ENCODE data around the gene LYZL6. TPM values are rescaled to one million over a fixed set of nuclear protein-coding genes. Genes with fewer than 3 reads are reported as not detected.

LYZL6 gene
- total and polyA plus RNA-seq, 10 of the 15 experiments (the other 5 are each of a cell fraction or from before 2014, with no cell fraction given), result not detected

GRCh38 chr17:35963663-35964062, 20.1 kb upstream of the LYZL6 start:
- Histone ChIP-seq H3K4me2 (ENCODE audit: control insufficient read depth, insufficient read depth) (no peak overlapping the region), H3K27ac (ENCODE audit: control insufficient read depth, insufficient read depth) (no peak overlapping the region), H3K79me2 (ENCODE audit: control insufficient read depth, insufficient read depth, low read length) (no peaks in the 10 kb centered on the region), H3K4me3 (no peak overlapping the region), H3K9me3 (replicated peaks; ENCODE audit: control insufficient read depth, insufficient read depth, low read length) (no peaks in the 10 kb centered on the region), H2AFZ (ENCODE audit: control insufficient read depth, low read depth, low read length) (no peak overlapping the region), H3K4me1 (ENCODE audit: control insufficient read depth, insufficient read depth, low read length) (no peaks in the 10 kb centered on the region), H3K27me3 (replicated peaks in 1 of 2; ENCODE audit: control insufficient read depth in 2 of 2, insufficient read depth in 2 of 2, low read length in 1 of 2) (no peaks in the 10 kb centered on the region), H4K20me1 (ENCODE audit: control insufficient read depth, insufficient read depth) (no peaks in the 10 kb centered on the region), H3K9ac (ENCODE audit: control insufficient read depth, insufficient read depth, low read length) (no peak overlapping the region), H3K36me3 (ENCODE audit: control insufficient read depth in 2 of 2, insufficient read depth in 2 of 2, low read length in 1 of 2) (no peaks in the 10 kb centered on the region)
- intact Hi-C loops (cut with micrococcal nuclease; ENCODE audit: unreplicated experiment) (no loop called here), in situ Hi-C loops (cut with MboI) (no loop called here)
- DNase-seq (ENCODE audit: low read depth, low spot score) (no peak), ATAC-seq (no peak), FAIRE-seq (no peak)
- TF ChIP-seq CBFB (IDR thresholded peaks at IDR 0.05; ENCODE audit: low read depth), result no peak
- ChIA-PET SMC1A (ENCODE audit: uncharacterized antibody, unreplicated experiment) (interaction anchor here (0.8 to 1.1 kb wide), 4 partner anchors 110 to 185 kb away, joined by 3 to 6 read pairs (median 4); no protein-coding TSS in a partner anchor), POLR2A (no interaction called here), RAD21 (ENCODE audit: unreplicated experiment) (interaction anchor here (0.8 to 1.1 kb wide), 3 partner anchors 10 to 519 kb away, joined by 3 read pairs; no protein-coding TSS in a partner anchor), CTCF (interaction anchor here (0.8 to 2.3 kb wide), 3 partner anchors 10 to 185 kb away, joined by 3 to 7 read pairs (median 5); no protein-coding TSS in a partner anchor)
- WGBS (ENCODE audit: insufficient coverage, insufficient replicate concordance, low lambda C conversion rate, missing lambda C conversion rate), result 34% methylated on average over 6 of the region's 6 CpGs
- no TSS peak for BruUV-seq (replicated peaks)

- Histone ChIP-seq H3K9ac (ENCODE audit: control insufficient read depth, insufficient read depth, low read length) (no peak overlapping the region), H3K27ac (ENCODE audit: control insufficient read depth, insufficient read depth) (no peak overlapping the region), H3K79me2 (ENCODE audit: control insufficient read depth, insufficient read depth, low read length) (no peaks in the 10 kb centered on the region), H3K4me1 (ENCODE audit: control insufficient read depth, insufficient read depth, low read length) (no peaks in the 10 kb centered on the region), H3K27me3 (replicated peaks in 1 of 2; ENCODE audit: control insufficient read depth in 2 of 2, insufficient read depth in 2 of 2, low read length in 1 of 2) (no peaks in the 10 kb centered on the region; a peak in 1 of 4 replicates), H3K4me2 (ENCODE audit: control insufficient read depth, insufficient read depth) (no peak overlapping the region), H3K4me3 (no peak overlapping the region), H3K36me3 (ENCODE audit: control insufficient read depth in 2 of 2, insufficient read depth in 2 of 2, low read length in 1 of 2) (no peaks in the 10 kb centered on the region), H2AFZ (ENCODE audit: control insufficient read depth, low read depth, low read length) (no peak overlapping the region), H3K9me3 (replicated peaks; ENCODE audit: control insufficient read depth, insufficient read depth, low read length) (no peaks in the 10 kb centered on the region), H4K20me1 (ENCODE audit: control insufficient read depth, insufficient read depth) (no peaks in the 10 kb centered on the region)
- DNase-seq (ENCODE audit: low read depth, low spot score) (no peak), FAIRE-seq (no peak), ATAC-seq (no peak)
- WGBS (ENCODE audit: insufficient coverage, insufficient replicate concordance, low lambda C conversion rate, missing lambda C conversion rate), result 31% methylated on average over 7 of the region's 7 CpGs
- in situ Hi-C loops (cut with MboI), result no loop called here
- intact Hi-C loops (cut with micrococcal nuclease; ENCODE audit: unreplicated experiment), result no loop called here
- no TSS peak for BruUV-seq (replicated peaks)
- RAD21 ChIA-PET (ENCODE audit: unreplicated experiment), result no interaction called here
- SMC1A ChIA-PET (ENCODE audit: uncharacterized antibody, unreplicated experiment), result interaction anchor here (1.0 kb wide), 1 partner anchor 10 kb away, joined by 3 read pairs; the partner anchor contains the start of gene LYZL6
- CTCF ChIA-PET, result no interaction called here
- POLR2A ChIA-PET, result no interaction called here
- TF ChIP-seq NFYB (IDR thresholded peaks at IDR 0.05; ENCODE audit: insufficient read depth, low read depth, low read length), result no peak
- TF ChIP-seq ZBTB33 (IDR thresholded peaks at IDR 0.05), result no peak
- TF ChIP-seq E2F4 (IDR thresholded peaks at IDR 0.05; ENCODE audit: low read depth, low read length), result no peak
- TF ChIP-seq PML (IDR thresholded peaks at IDR 0.05; ENCODE audit: low read length), result no peak
- no peak for TF ChIP-seq BCL11A (IDR thresholded peaks at IDR 0.05; ENCODE audit: low read depth, low read length)
- no peak for TF ChIP-seq ZBTB4 (CRISPR knock-in tag; IDR thresholded peaks at IDR 0.05)
- TF ChIP-seq FOXK2 (IDR thresholded peaks at IDR 0.05), result no peak
- no peak for TF ChIP-seq TAF1 (IDR thresholded peaks at IDR 0.05; ENCODE audit: borderline replicate concordance, low read depth, low read length)
- no peak for TF ChIP-seq NFIC (IDR thresholded peaks at IDR 0.05; ENCODE audit: low read depth, low read length)
- TF ChIP-seq BMI1 (IDR thresholded peaks at IDR 0.05; ENCODE audit: borderline replicate concordance), result no peak
- TF ChIP-seq TCF12 (IDR thresholded peaks at IDR 0.05; ENCODE audit: low read depth, low read length), result no peak
These were observed 10.2 kb upstream of the LYZL6 start for GRCh38 chr17:35953720-35954119.
